ENCODE results near the gene ABCC9. TPM values are rescaled to one million over a fixed set of nuclear protein-coding genes. Genes with fewer than 3 reads are reported as not detected.
"Not testable (repeated sequence)": the region's sequence is repeated elsewhere in the genome, so short reads cannot be mapped to it uniquely, and the experiment has no call there.

The ABCC9 gene
- total and polyA plus RNA-seq, 2 experiments from 2014 or later, result 0.22 to 0.48 TPM

- no peak for TF ChIP-seq CTCF (IDR thresholded peaks at IDR 0.05; ENCODE audit: low read depth, low read length)
- no peaks in the 10 kb centered on the region for H3K36me3 ChIP-seq
- H3K27ac ChIP-seq, result no peak overlapping the region
These were observed 141.2 kb downstream of the ABCC9 start for GRCh38 chr12:21800011-21800410.

GRCh38 chr12:21797539-21797938 is 143.7 kb downstream of the ABCC9 start:
- Histone ChIP-seq H3K27ac (no peak overlapping the region), H3K9me3 (ENCODE audit: low read depth) (no peaks in the 10 kb centered on the region), H3K4me1 (ENCODE audit: low read depth) (no peaks in the 10 kb centered on the region), H3K4me3 (no peak overlapping the region), H3K27me3 (no peaks in the 10 kb centered on the region), H3K36me3 (no peaks in the 10 kb centered on the region)
- TF ChIP-seq CTCF (IDR thresholded peaks at IDR 0.05; ENCODE audit: low read depth, low read length), result no peak
- no peak for DNase-seq (ENCODE audit: low read depth in 1 of 2, low spot score in 1 of 2)

More at GRCh38 chr12:21800011-21800410, 141.2 kb downstream of the ABCC9 start:
- Histone ChIP-seq H3K4me1 (ENCODE audit: low read depth) (no peaks in the 10 kb centered on the region), H3K9me3 (ENCODE audit: low read depth) (no peaks in the 10 kb centered on the region), H3K4me3 (no peak overlapping the region), H3K27me3 (no peaks in the 10 kb centered on the region)
- no peak for DNase-seq (ENCODE audit: low read depth in 1 of 2, low spot score in 1 of 2)

GRCh38 chr12:21795648-21796328 is 145.4 kb downstream of the ABCC9 start:
- Histone ChIP-seq H3K4me3 (no peak overlapping the region), H3K4me1 (ENCODE audit: low read depth) (no peaks in the 10 kb centered on the region), H3K27ac (no peak overlapping the region), H3K27me3 (no peaks in the 10 kb centered on the region), H3K36me3 (no peaks in the 10 kb centered on the region), H3K9me3 (ENCODE audit: low read depth) (no peaks in the 10 kb centered on the region)
- TF ChIP-seq CTCF (IDR thresholded peaks at IDR 0.05; ENCODE audit: low read depth, low read length), result no peak
- no peak for DNase-seq (ENCODE audit: low read depth in 1 of 2, low spot score in 1 of 2)

- H3K9me3 ChIP-seq (ENCODE audit: low read depth); DNase-seq (ENCODE audit: low read depth in 1 of 2, low spot score in 1 of 2); H3K27me3 ChIP-seq; H3K4me1 ChIP-seq (ENCODE audit: low read depth); H3K36me3 ChIP-seq; H3K4me3 ChIP-seq; H3K27ac ChIP-seq: not testable (repeated sequence)
These were observed 146.2 kb downstream of the ABCC9 start for GRCh38 chr12:21794807-21795595.

GRCh38 chr12:21789687-21790086 is 151.5 kb downstream of the ABCC9 start:
- not testable (repeated sequence) for H3K27me3 ChIP-seq; H3K4me1 ChIP-seq (ENCODE audit: low read depth); H3K9me3 ChIP-seq (ENCODE audit: low read depth); H3K27ac ChIP-seq; H3K4me3 ChIP-seq; H3K36me3 ChIP-seq; DNase-seq (ENCODE audit: low read depth in 1 of 2, low spot score in 1 of 2)

GRCh38 chr12:21788089-21788983 is 152.9 kb downstream of the ABCC9 start:
- no peaks in the 10 kb centered on the region for H3K4me1 ChIP-seq (ENCODE audit: low read depth)
- no peaks in the 10 kb centered on the region for H3K36me3 ChIP-seq
- H3K27me3 ChIP-seq, result no peaks in the 10 kb centered on the region
- DNase-seq (ENCODE audit: low read depth in 1 of 2, low spot score in 1 of 2), result no peak
- no peak overlapping the region for H3K4me3 ChIP-seq
- no peak for TF ChIP-seq CTCF (IDR thresholded peaks at IDR 0.05; ENCODE audit: low read depth, low read length)
- H3K9me3 ChIP-seq (ENCODE audit: low read depth), result no peaks in the 10 kb centered on the region
- H3K27ac ChIP-seq, result no peak overlapping the region

Data from cardiac muscle cell (in vitro differentiated cells and primary cell).